ENCODE measurements around the gene TBX19.

TBX19 gene

GRCh38 chr1:168280296-168280927 lies at the start of gene TBX19:
TBX19 (plus strand) TSS chr1:168280877; CDS start chr1:168281091, 214 bp downstream.
- no peak for DNase-seq

GRCh38 chr1:168234846-168235547 lies 45.7 kb upstream of the TBX19 start:
- DNase-seq: peak; percentile 73

GRCh38 chr1:168235548-168235885 lies 45.2 kb upstream of the TBX19 start:
- DNase-seq: no peak

- DNase-seq: no peak
These were observed 44.7 kb upstream of the TBX19 start for GRCh38 chr1:168235937-168236336.

- no peak for DNase-seq
These were observed 43.7 kb upstream of the TBX19 start for GRCh38 chr1:168236836-168237611.

GRCh38 chr1:168243198-168243597 lies 37.5 kb upstream of the TBX19 start:
- no peak for DNase-seq

- peak; percentile 82 for DNase-seq
These were observed 37.0 kb upstream of the TBX19 start for GRCh38 chr1:168243636-168244212.

GRCh38 chr1:168245042-168245441 lies 35.6 kb upstream of the TBX19 start:
- DNase-seq: no peak

GRCh38 chr1:168246506-168246905 lies 34.2 kb upstream of the TBX19 start:
- DNase-seq: no peak

- DNase-seq: no peak
These were observed 28.4 kb upstream of the TBX19 start for GRCh38 chr1:168252204-168252733.

GRCh38 chr1:168256164-168256563 lies 24.5 kb upstream of the TBX19 start:
- no peak for DNase-seq

- no peak for DNase-seq
These were observed 23.3 kb upstream of the TBX19 start for GRCh38 chr1:168257397-168257796.

GRCh38 chr1:168259567-168259966 lies 21.1 kb upstream of the TBX19 start:
- no peak for DNase-seq

GRCh38 chr1:168260393-168260792 lies 20.3 kb upstream of the TBX19 start:
- DNase-seq: no peak

- DNase-seq: no peak
These were observed 19.3 kb upstream of the TBX19 start for GRCh38 chr1:168261390-168261789.

GRCh38 chr1:168263130-168263529 lies 17.5 kb upstream of the TBX19 start:
- DNase-seq: no peak

- DNase-seq: no peak
These were observed 16.4 kb upstream of the TBX19 start for GRCh38 chr1:168264296-168264695.

GRCh38 chr1:168265596-168265995 lies 15.1 kb upstream of the TBX19 start:
- no peak for DNase-seq

GRCh38 chr1:168266644-168267186 lies 14.0 kb upstream of the TBX19 start:
- no peak for DNase-seq

GRCh38 chr1:168271636-168272035 lies 9.0 kb upstream of the TBX19 start:
- no peak for DNase-seq

- DNase-seq: no peak
These were observed 7.1 kb upstream of the TBX19 start for GRCh38 chr1:168273575-168273974.

GRCh38 chr1:168279253-168279652 lies 1.4 kb upstream of the TBX19 start:
- DNase-seq: no peak

Data from islet precursor cell (in vitro differentiated cells).